22Rv1 (cell line): ENCODE data around the gene PKNOX1.
"Not testable (repeated sequence)": the region's sequence is repeated elsewhere in the genome, so short reads cannot be mapped to it uniquely, and the experiment has no call there.

ENCODE experiments used
- ZFX ChIP-seq: fragments of 450-650 bp; IDR thresholded peaks from 2 replicates; pipeline ENCODE4 v1.6.1; 2017; ENCODE audit warnings: antibody characterized with exemption, borderline replicate concordance
- TF ChIP-seq, protein P1 (sequence below): fragments of 450-650 bp; IDR thresholded peaks from 2 replicates; pipeline ENCODE4 v1.5.1; 2017; ENCODE audit warnings: mild to moderate bottlenecking

DNA sequence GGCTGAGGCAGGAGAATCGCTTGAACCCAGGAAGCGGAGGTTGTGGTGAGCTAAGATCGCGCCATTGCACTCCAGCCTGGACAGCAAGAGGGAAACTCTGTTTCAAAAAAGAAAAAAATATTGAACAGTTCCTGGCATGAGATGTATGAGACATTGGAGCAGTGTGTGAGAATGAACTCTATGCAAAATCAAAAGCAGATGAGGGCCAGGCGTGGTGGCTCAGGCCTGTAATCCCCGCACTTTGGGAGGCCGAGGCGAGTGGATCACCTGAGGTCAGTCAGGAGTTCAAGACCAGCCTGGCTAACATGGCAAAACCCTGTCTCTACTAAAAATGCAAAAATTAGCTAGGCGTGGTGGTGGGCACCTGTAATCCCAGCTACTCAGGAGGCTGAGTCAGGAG lies 6.7 kb upstream of the PKNOX1 start:
- TF ChIP-seq, protein P1, sequence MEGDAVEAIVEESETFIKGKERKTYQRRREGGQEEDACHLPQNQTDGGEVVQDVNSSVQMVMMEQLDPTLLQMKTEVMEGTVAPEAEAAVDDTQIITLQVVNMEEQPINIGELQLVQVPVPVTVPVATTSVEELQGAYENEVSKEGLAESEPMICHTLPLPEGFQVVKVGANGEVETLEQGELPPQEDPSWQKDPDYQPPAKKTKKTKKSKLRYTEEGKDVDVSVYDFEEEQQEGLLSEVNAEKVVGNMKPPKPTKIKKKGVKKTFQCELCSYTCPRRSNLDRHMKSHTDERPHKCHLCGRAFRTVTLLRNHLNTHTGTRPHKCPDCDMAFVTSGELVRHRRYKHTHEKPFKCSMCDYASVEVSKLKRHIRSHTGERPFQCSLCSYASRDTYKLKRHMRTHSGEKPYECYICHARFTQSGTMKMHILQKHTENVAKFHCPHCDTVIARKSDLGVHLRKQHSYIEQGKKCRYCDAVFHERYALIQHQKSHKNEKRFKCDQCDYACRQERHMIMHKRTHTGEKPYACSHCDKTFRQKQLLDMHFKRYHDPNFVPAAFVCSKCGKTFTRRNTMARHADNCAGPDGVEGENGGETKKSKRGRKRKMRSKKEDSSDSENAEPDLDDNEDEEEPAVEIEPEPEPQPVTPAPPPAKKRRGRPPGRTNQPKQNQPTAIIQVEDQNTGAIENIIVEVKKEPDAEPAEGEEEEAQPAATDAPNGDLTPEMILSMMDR, result not testable (repeated sequence)
- not testable (repeated sequence) for TF ChIP-seq ZFX
